DND-41 (cell line): ENCODE results near the gene ANP32E.

Experiments used
- ATAC-seq: fragments of 200-7000 bp; cut with Tn5 transposase; 3 replicates; pipeline ENCODE4 v1.9.1; 2021; ENCODE audit warnings: low read depth; ENCODE audit not compliant: insufficient read depth
- DNase-seq: peaks from one replicate; pipeline ENCODE4 v3.0.0-alpha.2; 2020
- H2AFZ ChIP-seq: 2 replicates; pipeline ENCODE4 v1.6.0; 2012; ENCODE audit warnings: low read depth, low read length
- H3K27ac ChIP-seq: 2 replicates; pipeline ENCODE4 v1.5.1; 2012; ENCODE audit warnings: low read length, inconsistent platforms
- H3K27me3 ChIP-seq: fragments of 200-600 bp; sonication (generic); 2 replicates; pipeline ENCODE4 v1.6.0; 2012; ENCODE audit warnings: low read length, mild to moderate bottlenecking, inconsistent platforms; ENCODE audit not compliant: insufficient read depth, poor library complexity
- H3K36me3 ChIP-seq: 2 replicates; pipeline ENCODE4 v1.5.1; 2012; ENCODE audit warnings: low read length, inconsistent platforms; ENCODE audit not compliant: insufficient read depth
- H3K4me1 ChIP-seq: 2 replicates; pipeline ENCODE4 v1.5.1; 2012; ENCODE audit warnings: mild to moderate bottlenecking, low read length; ENCODE audit not compliant: insufficient read depth
- H3K4me2 ChIP-seq: 2 replicates; pipeline ENCODE4 v1.6.0; 2012; ENCODE audit warnings: mild to moderate bottlenecking, moderate library complexity, low read length, inconsistent platforms; ENCODE audit not compliant: insufficient read depth
- H3K4me3 ChIP-seq, 2 experiments: fragments of 200-600 bp in 1 of 2; shearing (Covaris generic) in 1 of 2; 2 replicates each; pipeline ENCODE4 v1.5.1; 2012 to 2016; ENCODE audit warnings: inconsistent platforms in 2 of 2, low read length in 2 of 2, mild to moderate bottlenecking in 2 of 2, low read depth in 1 of 2, moderate library complexity in 1 of 2
- H3K79me2 ChIP-seq: 2 replicates; pipeline ENCODE4 v1.6.0; 2012; ENCODE audit warnings: low read length, inconsistent platforms; ENCODE audit not compliant: insufficient read depth
- H3K9ac ChIP-seq: 2 replicates; pipeline ENCODE4 v1.6.0; 2012; ENCODE audit warnings: low read depth, mild to moderate bottlenecking, inconsistent platforms, low read length, moderate library complexity
- H3K9me3 ChIP-seq: 2 replicates; pipeline ENCODE4 v1.5.1; 2012; ENCODE audit warnings: low read length, moderate library complexity, mild to moderate bottlenecking, inconsistent platforms; ENCODE audit not compliant: insufficient read depth, severe bottlenecking
- H4K20me1 ChIP-seq: 2 replicates; pipeline ENCODE4 v1.6.0; 2012; ENCODE audit warnings: low read length; ENCODE audit not compliant: insufficient read depth
- EZH2 ChIP-seq: IDR thresholded peaks from 3 replicates; pipeline ENCODE4 v1.6.1; 2012; ENCODE audit warnings: borderline replicate concordance, low read depth, mild to moderate bottlenecking, moderate library complexity, low read length, inconsistent platforms; ENCODE audit not compliant: severe bottlenecking
- TF ChIP-seq, protein P1 (sequence below): IDR thresholded peaks from 2 replicates; pipeline ENCODE4 v1.5.1; 2012; ENCODE audit warnings: borderline replicate concordance, low read length, moderate library complexity, mild to moderate bottlenecking; ENCODE audit not compliant: poor library complexity, severe bottlenecking; ENCODE audit errors: extremely low read depth

ANP32E gene

DNA sequence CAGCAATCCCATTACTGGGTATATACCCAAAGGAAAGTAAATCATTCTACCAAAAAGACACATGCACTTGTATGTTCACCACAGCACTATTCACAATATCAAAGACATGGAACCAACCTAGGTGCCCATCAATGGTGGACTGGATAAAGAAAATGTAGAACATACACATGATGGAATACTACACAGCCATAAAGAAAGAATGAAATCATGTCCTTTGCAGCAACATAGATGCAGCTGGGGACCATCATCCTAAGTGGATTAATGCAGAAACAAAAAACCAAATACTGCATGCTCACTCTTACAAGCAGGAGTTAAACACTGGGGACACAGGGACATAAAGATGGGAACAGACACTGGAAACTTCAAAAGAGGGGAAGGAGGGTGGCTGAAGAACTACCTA lies 8.7 kb downstream of the ANP32E start:
- Histone ChIP-seq H3K4me3 (no peak overlapping the region), H4K20me1 (peaks cover 4% of the 10 kb centered on the region; the same call in 1 of the 2 replicates), H3K4me1 (no peaks in the 10 kb centered on the region), H3K36me3 (peaks cover 81% of the 10 kb centered on the region), H3K27ac (no peak overlapping the region), H3K9me3 (no peaks in the 10 kb centered on the region), H3K79me2 (peaks cover 62% of the 10 kb centered on the region), H3K27me3 (no peaks in the 10 kb centered on the region), H3K4me2 (no peak overlapping the region), H2AFZ (no peak overlapping the region), H3K9ac (no peak overlapping the region)
- no peak for ATAC-seq
- TF ChIP-seq, protein P1, sequence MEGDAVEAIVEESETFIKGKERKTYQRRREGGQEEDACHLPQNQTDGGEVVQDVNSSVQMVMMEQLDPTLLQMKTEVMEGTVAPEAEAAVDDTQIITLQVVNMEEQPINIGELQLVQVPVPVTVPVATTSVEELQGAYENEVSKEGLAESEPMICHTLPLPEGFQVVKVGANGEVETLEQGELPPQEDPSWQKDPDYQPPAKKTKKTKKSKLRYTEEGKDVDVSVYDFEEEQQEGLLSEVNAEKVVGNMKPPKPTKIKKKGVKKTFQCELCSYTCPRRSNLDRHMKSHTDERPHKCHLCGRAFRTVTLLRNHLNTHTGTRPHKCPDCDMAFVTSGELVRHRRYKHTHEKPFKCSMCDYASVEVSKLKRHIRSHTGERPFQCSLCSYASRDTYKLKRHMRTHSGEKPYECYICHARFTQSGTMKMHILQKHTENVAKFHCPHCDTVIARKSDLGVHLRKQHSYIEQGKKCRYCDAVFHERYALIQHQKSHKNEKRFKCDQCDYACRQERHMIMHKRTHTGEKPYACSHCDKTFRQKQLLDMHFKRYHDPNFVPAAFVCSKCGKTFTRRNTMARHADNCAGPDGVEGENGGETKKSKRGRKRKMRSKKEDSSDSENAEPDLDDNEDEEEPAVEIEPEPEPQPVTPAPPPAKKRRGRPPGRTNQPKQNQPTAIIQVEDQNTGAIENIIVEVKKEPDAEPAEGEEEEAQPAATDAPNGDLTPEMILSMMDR: no peak
- TF ChIP-seq EZH2: no peak
- DNase-seq: no peak

DNA sequence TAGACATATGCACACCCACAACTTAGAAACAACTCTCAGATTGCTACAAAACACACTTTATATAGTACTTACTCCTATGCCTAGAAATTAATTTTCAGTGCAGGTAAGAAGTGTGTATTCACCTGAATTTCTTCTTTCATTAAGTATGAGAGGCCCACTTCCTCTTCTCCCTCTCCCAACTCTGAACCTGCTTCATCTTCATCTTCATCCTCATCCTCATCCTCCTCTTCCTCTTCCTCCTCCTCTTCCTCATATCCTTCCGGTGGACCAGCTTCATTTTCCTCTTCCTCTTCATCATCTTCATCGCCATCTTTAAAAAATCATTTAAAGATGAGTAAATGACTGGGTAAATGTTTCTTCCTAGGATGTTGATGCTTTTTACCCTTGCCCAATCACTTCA lies 9.4 kb downstream of the ANP32E start:
- peaks cover 56% of the 10 kb centered on the region for H3K79me2 ChIP-seq
- no peak for DNase-seq

DNA sequence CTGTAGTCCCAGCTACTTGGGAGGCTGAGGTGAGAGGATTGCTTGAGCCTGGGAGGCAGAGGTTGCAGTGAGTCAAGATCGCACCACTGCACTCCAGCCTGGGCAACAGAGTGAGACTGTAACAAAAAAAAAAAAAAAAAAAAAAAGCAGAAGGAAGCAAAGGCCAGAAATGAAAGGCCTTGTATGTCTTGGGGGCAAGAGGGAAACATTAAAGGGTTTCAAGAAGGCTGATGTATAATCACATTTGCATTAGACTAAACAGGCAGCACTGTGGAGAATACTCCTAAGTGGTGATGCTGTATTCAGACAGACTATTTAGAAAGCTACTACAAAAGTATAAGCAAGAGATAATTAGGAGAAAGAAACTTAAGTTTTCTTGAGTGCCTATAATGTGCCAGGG lies 10.4 kb downstream of the ANP32E start:
- peaks cover 86% of the 10 kb centered on the region for H3K36me3 ChIP-seq
- no peak for ATAC-seq
- peaks cover 47% of the 10 kb centered on the region for H3K79me2 ChIP-seq

More for the DNA sequence above, 9.4 kb downstream of the ANP32E start:
- Histone ChIP-seq H3K9me3 (no peaks in the 10 kb centered on the region), H2AFZ (no peak overlapping the region), H3K4me1 (no peaks in the 10 kb centered on the region), H4K20me1 (no peaks in the 10 kb centered on the region; the same call in 1 of the 2 replicates), H3K27me3 (no peaks in the 10 kb centered on the region), H3K4me2 (no peak overlapping the region), H3K27ac (no peak overlapping the region), H3K9ac (no peak overlapping the region), H3K4me3 (no peak overlapping the region), H3K36me3 (peaks cover 80% of the 10 kb centered on the region)
- ATAC-seq: no peak
- TF ChIP-seq, protein P1: no peak
- TF ChIP-seq EZH2: no peak

More for the DNA sequence above, 10.4 kb downstream of the ANP32E start:
- Histone ChIP-seq H3K4me2 (no peak overlapping the region), H3K9me3 (no peaks in the 10 kb centered on the region), H2AFZ (no peak overlapping the region), H3K4me3 (no peak overlapping the region), H3K4me1 (no peaks in the 10 kb centered on the region), H3K9ac (no peak overlapping the region), H3K27ac (no peak overlapping the region), H3K27me3 (no peaks in the 10 kb centered on the region), H4K20me1 (no peaks in the 10 kb centered on the region)
- no peak for TF ChIP-seq EZH2
- TF ChIP-seq, protein P1: no peak
- no peak for DNase-seq
